Mesenchymal stem cell (in vitro differentiated cells and primary cell): ENCODE measurements around the gene EXD3.

Experiments
- DNase-seq: peaks from one replicate; pipeline ENCODE4 v3.0.0-alpha.2; 2013
- H2AFZ ChIP-seq: one replicate; pipeline ENCODE4 v1.6.1; 2013; ENCODE audit warnings: low read depth, mild to moderate bottlenecking, control low read depth, inconsistent platforms, low read length, moderate library complexity
- H2AK5ac ChIP-seq: 2 replicates; pipeline ENCODE4 v1.6.1; 2013; ENCODE audit warnings: low read length, moderate library complexity, mild to moderate bottlenecking, inconsistent platforms; ENCODE audit not compliant: severe bottlenecking
- H2BK120ac ChIP-seq: one replicate; pipeline ENCODE4 v1.6.1; 2013; ENCODE audit warnings: low read depth, mild to moderate bottlenecking, inconsistent platforms, low read length, moderate library complexity
- H2BK12ac ChIP-seq, 2 experiments: one replicate each; pipeline ENCODE4 v1.6.1; 2013; ENCODE audit warnings: inconsistent platforms in 2 of 2, low read length in 2 of 2, mild to moderate bottlenecking in 2 of 2, moderate library complexity in 2 of 2, control low read depth in 1 of 2
- H2BK15ac ChIP-seq: one replicate; pipeline ENCODE4 v1.6.1; 2013; ENCODE audit warnings: mild to moderate bottlenecking, low read depth, inconsistent platforms; ENCODE audit not compliant: poor library complexity, severe bottlenecking
- H2BK5ac ChIP-seq: 2 replicates; pipeline ENCODE4 v1.6.1; 2013; ENCODE audit warnings: low read depth, mild to moderate bottlenecking, low read length, control low read depth, inconsistent platforms; ENCODE audit not compliant: poor library complexity, severe bottlenecking
- H3K14ac ChIP-seq, 2 experiments: one replicate each; pipeline ENCODE4 v1.6.1; 2013; ENCODE audit warnings: inconsistent platforms in 2 of 2, low read length in 2 of 2, control low read depth in 1 of 2, mild to moderate bottlenecking in 1 of 2, moderate library complexity in 1 of 2
- H3K18ac ChIP-seq, 2 experiments: one replicate each; pipeline ENCODE4 v1.6.1; 2013; ENCODE audit warnings: inconsistent platforms in 2 of 2, low read length in 2 of 2, control low read depth in 1 of 2, low read depth in 1 of 2, mild to moderate bottlenecking in 1 of 2
- H3K23ac ChIP-seq, 2 experiments: one replicate each; pipeline ENCODE4 v1.6.1; 2013; ENCODE audit warnings: inconsistent platforms in 2 of 2, low read length in 2 of 2, mild to moderate bottlenecking in 2 of 2, moderate library complexity in 2 of 2, control low read depth in 1 of 2
- H3K27ac ChIP-seq: 2 replicates; pipeline ENCODE4 v1.5.1; 2013; ENCODE audit warnings: mild to moderate bottlenecking, moderate library complexity, low read length, control low read depth, inconsistent platforms; ENCODE audit not compliant: poor library complexity, severe bottlenecking
- H3K27me3 ChIP-seq, 2 experiments: 2 replicates each; pipeline versions ENCODE4 v1.6.1 to v1.7.0; 2013; ENCODE audit warnings: low read length in 2 of 2, mild to moderate bottlenecking in 2 of 2, moderate library complexity in 2 of 2, control low read depth in 1 of 2, inconsistent platforms in 1 of 2; ENCODE audit not compliant: control insufficient read depth in 1 of 2, insufficient read depth in 1 of 2
- H3K36me3 ChIP-seq, 2 experiments: 2 replicates each; pipeline versions ENCODE4 v1.6.1 to v1.7.0; 2013; ENCODE audit warnings: low read length in 2 of 2, control low read depth in 1 of 2, inconsistent platforms in 1 of 2, low read depth in 1 of 2, mild to moderate bottlenecking in 1 of 2; ENCODE audit not compliant: insufficient read depth in 2 of 2, control insufficient read depth in 1 of 2
- H3K4ac ChIP-seq, 2 experiments: one replicate each; pipeline ENCODE4 v1.6.1; 2013; ENCODE audit warnings: inconsistent platforms in 2 of 2, low read length in 2 of 2, mild to moderate bottlenecking in 2 of 2, moderate library complexity in 2 of 2, control low read depth in 1 of 2, low read depth in 1 of 2
- H3K4me1 ChIP-seq: 2 replicates; pipeline ENCODE4 v1.6.1; 2013; ENCODE audit warnings: low read depth, low read length, control low read depth; ENCODE audit not compliant: control insufficient read depth, insufficient read depth
- H3K4me2 ChIP-seq: 2 replicates; pipeline ENCODE4 v1.6.1; 2013; ENCODE audit warnings: low read length, mild to moderate bottlenecking, inconsistent platforms; ENCODE audit not compliant: poor library complexity, severe bottlenecking
- H3K4me3 ChIP-seq, 2 experiments: 2 replicates each; pipeline versions ENCODE4 v1.5.1 to v1.7.0; 2013; ENCODE audit warnings: low read length in 2 of 2, mild to moderate bottlenecking in 2 of 2, control low read depth in 1 of 2, low read depth in 1 of 2; ENCODE audit not compliant: insufficient read depth in 1 of 2
- H3K79me1 ChIP-seq: replicated peaks from 2 replicates; pipeline ENCODE4 v1.6.1; 2013; ENCODE audit warnings: mild to moderate bottlenecking, control low read depth, low read length, inconsistent platforms; ENCODE audit not compliant: poor library complexity, severe bottlenecking
- H3K9ac ChIP-seq: 2 replicates; pipeline ENCODE4 v1.7.0; 2013; ENCODE audit warnings: mild to moderate bottlenecking, low read length, moderate library complexity
- H3K9me3 ChIP-seq: 2 replicates; pipeline ENCODE4 v1.7.0; 2013; ENCODE audit warnings: mild to moderate bottlenecking, low read length; ENCODE audit not compliant: control insufficient read depth
- H4K8ac ChIP-seq: one replicate; pipeline ENCODE4 v1.6.1; 2013; ENCODE audit warnings: inconsistent platforms, mild to moderate bottlenecking, low read length, moderate library complexity
- H4K91ac ChIP-seq: one replicate; pipeline ENCODE4 v1.6.1; 2013; ENCODE audit warnings: mild to moderate bottlenecking, low read length, inconsistent platforms
- WGBS: methylation state at CpG from one replicate; pipeline ENCODE4 v1.1.7; 2013; ENCODE audit warnings: mixed read lengths; 5-methylcytosine and 5-hydroxymethylcytosine counted together

The EXD3 gene

DNA sequence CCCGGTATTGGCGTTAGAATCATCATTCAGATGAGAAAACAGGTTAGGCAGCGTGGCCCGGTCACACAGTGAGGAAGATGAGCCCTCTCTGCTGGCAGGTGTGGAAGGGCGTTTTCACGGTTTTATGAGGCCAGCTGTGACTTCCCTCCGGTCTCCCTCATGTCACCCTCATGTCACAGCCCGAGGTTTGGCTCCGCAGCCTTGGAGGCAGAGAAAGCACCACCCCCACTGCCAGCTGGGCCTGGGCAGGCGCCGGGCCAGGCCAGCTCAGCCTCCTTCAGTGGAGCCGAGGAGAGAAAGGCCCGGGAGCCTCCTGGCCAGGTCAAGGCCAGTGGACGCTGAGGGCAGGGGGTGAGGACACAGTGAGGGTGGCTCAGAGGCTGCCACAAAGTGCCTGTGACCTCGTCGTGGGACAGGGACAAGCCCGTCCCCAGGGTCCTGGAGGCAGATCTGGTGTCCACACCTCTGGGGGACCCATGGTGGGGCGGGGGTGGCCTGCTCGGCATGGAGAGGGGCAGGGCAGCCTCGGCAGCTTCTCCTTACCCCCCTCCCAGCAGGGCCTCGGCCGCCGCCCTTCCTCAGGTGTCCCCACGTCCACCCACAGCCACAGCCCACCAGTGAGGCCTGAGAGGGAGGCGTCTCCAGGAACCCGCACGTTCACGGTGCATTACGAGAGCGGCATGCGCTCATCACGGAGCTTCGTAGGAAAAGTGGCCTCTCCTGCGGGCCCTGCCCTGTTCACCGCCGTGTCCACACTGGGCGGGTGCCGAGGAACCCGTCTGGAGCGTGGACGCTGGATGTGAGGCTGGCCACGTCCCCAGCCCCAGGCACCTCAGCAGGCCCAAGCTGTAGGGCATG is 32.2 kb downstream of the EXD3 start:
- Histone ChIP-seq H2AFZ (no peak overlapping the region), H2BK5ac (no peak overlapping the region), H3K4me2 (no peak overlapping the region), H4K91ac (peak overlapping the region; percentile 29), H3K79me1 (no peaks in the 10 kb centered on the region), H2BK120ac (no peak overlapping the region), H3K9me3 (no peaks in the 10 kb centered on the region), H2BK12ac (no peak overlapping the region), H3K27me3 (no peaks in the 10 kb centered on the region), H2BK15ac (no peak overlapping the region), H3K27ac (no peak overlapping the region), H3K23ac (no peak overlapping the region), H3K9ac (no peak overlapping the region), H2AK5ac (no peak overlapping the region), H3K18ac (no peak overlapping the region), H3K4me3 (no peak overlapping the region), H3K36me3 (peaks cover 0 to 54% of the 10 kb centered on the region in 2 experiments), H3K4me1 (peaks cover 2% of the 10 kb centered on the region), H4K8ac (no peak overlapping the region), H3K4ac (no peak overlapping the region), H3K14ac (no peak overlapping the region)
- WGBS = 91% methylated on average over 42 of the region's 42 CpGs
- no peak for DNase-seq

DNA sequence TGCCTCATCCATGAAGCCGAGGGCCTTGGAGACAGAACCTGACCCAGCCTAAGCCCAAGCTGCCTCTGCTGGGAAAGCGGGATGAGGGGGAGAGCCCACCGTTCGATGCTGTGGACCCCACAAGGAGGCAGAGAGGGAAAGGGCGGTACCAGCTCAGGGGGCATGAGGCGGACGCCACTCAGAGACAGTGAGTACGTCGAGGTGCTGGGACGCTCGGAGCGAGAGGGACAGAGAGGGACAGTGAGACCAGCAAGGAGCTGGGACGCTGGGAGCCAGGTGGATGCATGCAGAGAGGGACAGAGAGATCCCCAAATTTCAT is 33.6 kb downstream of the EXD3 start:
- no peak overlapping the region for H2BK5ac ChIP-seq
- no peak overlapping the region for H4K91ac ChIP-seq
- no peaks in the 10 kb centered on the region for H3K9me3 ChIP-seq
- H3K27ac ChIP-seq = no peak overlapping the region
- no peak overlapping the region for H2BK120ac ChIP-seq
- H2AK5ac ChIP-seq = no peak overlapping the region
- no peak overlapping the region for H4K8ac ChIP-seq
- WGBS = 96% methylated on average over 12 of the region's 13 CpGs
- no peak overlapping the region for H3K23ac ChIP-seq
- peaks cover 0 to 52% of the 10 kb centered on the region in 2 experiments for H3K36me3 ChIP-seq
- H3K4me2 ChIP-seq = no peak overlapping the region
- peaks cover under 1% of the 10 kb centered on the region for H3K4me1 ChIP-seq
- no peaks in the 10 kb centered on the region for H3K27me3 ChIP-seq
- no peak overlapping the region for H2BK15ac ChIP-seq
- no peak overlapping the region for H3K18ac ChIP-seq
- H3K79me1 ChIP-seq = no peaks in the 10 kb centered on the region
- no peak for DNase-seq
- H3K9ac ChIP-seq = no peak overlapping the region
- H2BK12ac ChIP-seq = no peak overlapping the region
- no peak overlapping the region for H3K4me3 ChIP-seq
- H3K14ac ChIP-seq = no peak overlapping the region
- no peak overlapping the region for H2AFZ ChIP-seq
- H3K4ac ChIP-seq = no peak overlapping the region

DNA sequence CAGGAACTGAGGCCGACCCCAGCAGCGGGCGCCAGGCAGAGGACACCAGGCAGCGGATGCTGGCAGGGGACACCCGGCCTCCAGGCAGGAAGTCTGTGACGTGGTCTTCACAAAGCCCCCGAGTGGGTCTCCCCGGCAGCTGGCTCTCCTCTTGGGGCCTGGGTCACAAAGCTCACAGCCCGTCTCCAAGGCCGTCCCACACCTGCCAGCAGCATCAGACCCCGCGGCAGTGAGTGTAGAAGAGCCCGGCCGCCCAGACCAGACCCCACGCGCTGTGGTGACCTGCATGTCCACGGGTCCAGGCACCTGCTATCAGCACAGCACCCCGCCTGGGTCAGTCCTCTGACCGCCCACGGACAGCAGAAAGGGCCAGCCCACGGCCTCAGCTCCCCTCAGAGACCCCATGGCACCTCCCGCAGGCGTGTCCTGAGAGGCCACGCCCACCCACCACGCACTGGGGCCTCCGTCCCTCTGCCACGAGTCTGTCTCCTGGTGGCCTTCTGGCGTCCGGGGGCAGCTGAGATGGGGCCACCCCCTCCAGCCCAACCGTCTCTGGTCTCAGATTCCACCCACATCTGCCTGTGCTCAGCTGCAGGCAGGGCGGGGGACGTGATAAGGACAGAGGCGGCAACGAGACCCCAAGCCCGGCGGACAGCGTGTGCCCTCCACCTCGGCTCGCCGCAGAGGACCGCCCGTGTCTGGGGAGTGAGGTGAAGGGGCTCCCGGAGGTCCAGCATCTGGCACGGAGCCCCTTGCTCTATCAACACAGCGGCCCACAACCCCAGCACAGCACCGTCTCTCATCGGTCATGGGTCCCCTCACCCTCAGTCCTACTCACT is 34.2 kb downstream of the EXD3 start:
- WGBS = 90% methylated on average over 47 of the region's 47 CpGs
- H3K4me3 ChIP-seq = no peak overlapping the region
- H4K91ac ChIP-seq = no peak overlapping the region
- H2AFZ ChIP-seq = no peak overlapping the region
- H3K9ac ChIP-seq = no peak overlapping the region
- H3K18ac ChIP-seq = no peak overlapping the region
- H3K23ac ChIP-seq = no peak overlapping the region
- peaks cover 0 to 50% of the 10 kb centered on the region in 2 experiments for H3K36me3 ChIP-seq
- H3K4me2 ChIP-seq = no peak overlapping the region
- no peak overlapping the region for H2BK15ac ChIP-seq
- H3K27ac ChIP-seq = no peak overlapping the region
- no peak overlapping the region for H2AK5ac ChIP-seq
- no peak overlapping the region for H2BK120ac ChIP-seq
- no peak overlapping the region for H2BK12ac ChIP-seq
- H4K8ac ChIP-seq = no peak overlapping the region
- H3K9me3 ChIP-seq = no peaks in the 10 kb centered on the region
- peaks cover 6% of the 10 kb centered on the region for H3K4me1 ChIP-seq
- no peak overlapping the region for H3K14ac ChIP-seq
- no peaks in the 10 kb centered on the region for H3K27me3 ChIP-seq
- DNase-seq = no peak
- no peak overlapping the region for H3K4ac ChIP-seq
- H3K79me1 ChIP-seq = no peaks in the 10 kb centered on the region
- no peak overlapping the region for H2BK5ac ChIP-seq

DNA sequence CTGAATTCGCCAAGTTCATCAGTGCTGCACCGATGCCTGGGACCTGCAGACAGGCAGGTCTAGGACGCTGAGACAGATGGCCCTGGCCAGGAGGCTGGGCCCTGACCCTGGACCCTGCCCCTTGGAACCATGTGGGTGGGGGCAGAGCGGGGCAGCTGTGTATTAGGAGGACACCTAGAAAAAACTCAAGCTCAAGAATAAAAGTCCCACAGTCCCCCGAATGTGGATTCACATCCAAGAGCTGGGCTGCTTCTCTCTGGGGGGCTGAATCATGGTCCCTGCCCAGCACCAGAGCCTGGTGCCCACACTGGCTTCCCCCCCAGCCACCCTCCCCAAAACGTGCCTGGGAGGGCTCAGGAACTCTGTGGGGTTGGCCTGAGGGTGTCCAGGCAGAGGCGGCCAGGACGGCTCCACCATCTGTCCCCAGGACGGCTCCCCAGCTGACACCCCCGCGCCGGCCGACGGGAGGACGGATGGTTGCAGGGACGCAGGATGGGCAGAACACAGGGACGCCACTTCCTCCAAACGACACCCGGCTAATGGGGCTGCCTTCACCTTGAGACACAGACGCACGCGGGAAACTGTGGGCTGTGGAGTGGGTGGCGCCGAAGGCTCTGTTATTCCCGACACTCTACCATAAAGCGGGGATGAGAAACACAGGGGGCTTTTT is 34.9 kb downstream of the EXD3 start:
- Histone ChIP-seq H3K27ac (no peak overlapping the region), H4K8ac (peak overlapping the region; percentile 38), H3K9me3 (no peaks in the 10 kb centered on the region), H3K23ac (no peak overlapping the region), H3K36me3 (peaks cover 0 to 44% of the 10 kb centered on the region in 2 experiments), H3K27me3 (no peaks in the 10 kb centered on the region), H3K79me1 (no peaks in the 10 kb centered on the region), H3K4me3 (no peak overlapping the region), H3K18ac (no peak overlapping the region), H2BK120ac (no peak overlapping the region), H3K4me2 (no peak overlapping the region), H3K4ac (no peak overlapping the region), H3K9ac (no peak overlapping the region), H2AFZ (no peak overlapping the region), H4K91ac (no peak overlapping the region), H2BK5ac (no peak overlapping the region), H2BK12ac (no peak overlapping the region), H2BK15ac (peak overlapping the region; percentile 38), H3K14ac (no peak overlapping the region), H2AK5ac (no peak overlapping the region), H3K4me1 (peaks cover 10% of the 10 kb centered on the region)
- WGBS = 93% methylated on average over 26 of the region's 26 CpGs
- no peak for DNase-seq
